MM.1S (cell line): ENCODE results near the gene CNBD2.

Experiments used
- DNase-seq: peaks from one replicate; pipeline ENCODE4 v3.0.0-alpha.2; 2015
- H2AFZ ChIP-seq: fragments of 300-600 bp; sonication (generic); 2 replicates; pipeline ENCODE4 v1.6.0; 2016; ENCODE audit warnings: antibody characterized with exemption, low read length
- H3F3A ChIP-seq: fragments of 300-600 bp; sonication (generic); 2 replicates; pipeline ENCODE4 v1.6.1; 2016; ENCODE audit warnings: mild to moderate bottlenecking, antibody characterized with exemption, low read length, moderate library complexity, mixed read lengths; ENCODE audit not compliant: insufficient read depth
- H3K27ac ChIP-seq: fragments of 300-600 bp; sonication (generic); 2 replicates; pipeline ENCODE4 v1.5.1; 2016; ENCODE audit warnings: mild to moderate bottlenecking, low read length
- H3K27me3 ChIP-seq: fragments of 300-600 bp; sonication (generic); replicated peaks from 2 replicates; pipeline ENCODE4 v1.6.0; 2016; ENCODE audit warnings: low read length; ENCODE audit not compliant: insufficient read depth
- H3K36me3 ChIP-seq: fragments of 300-600 bp; sonication (generic); replicated peaks from 2 replicates; pipeline ENCODE4 v1.6.1; 2016; ENCODE audit warnings: mild to moderate bottlenecking, low read length, mixed read lengths; ENCODE audit not compliant: insufficient read depth
- H3K4me1 ChIP-seq: fragments of 300-600 bp; sonication (generic); 2 replicates; pipeline ENCODE4 v1.6.1; 2016; ENCODE audit warnings: low read length, mixed read lengths
- H3K4me2 ChIP-seq: fragments of 300-600 bp; sonication (generic); 2 replicates; pipeline ENCODE4 v1.6.0; 2016; ENCODE audit warnings: low read depth, low read length
- H3K4me3 ChIP-seq: fragments of 300-600 bp; sonication (generic); 2 replicates; pipeline ENCODE4 v1.5.1; 2016; ENCODE audit warnings: low read length, mixed read lengths
- H3K79me2 ChIP-seq: fragments of 300-600 bp; sonication (generic); 2 replicates; pipeline ENCODE4 v1.6.1; 2016; ENCODE audit warnings: mixed run types, low read length, mixed read lengths
- H3K9ac ChIP-seq: fragments of 300-600 bp; sonication (generic); 2 replicates; pipeline ENCODE4 v1.6.1; 2016; ENCODE audit warnings: low read length, mixed read lengths
- H3K9me2 ChIP-seq: fragments of 300-600 bp; sonication (generic); replicated peaks from 2 replicates; pipeline ENCODE4 v1.6.1; 2016; ENCODE audit warnings: mild to moderate bottlenecking, low read length, mixed read lengths; ENCODE audit not compliant: insufficient read depth
- H3K9me3 ChIP-seq: fragments of 300-600 bp; sonication (generic); replicated peaks from 2 replicates; pipeline ENCODE4 v1.6.1; 2016; ENCODE audit warnings: mild to moderate bottlenecking, low read length, mixed read lengths; ENCODE audit not compliant: insufficient read depth
- H4K20me1 ChIP-seq: fragments of 300-600 bp; sonication (generic); 2 replicates; pipeline ENCODE4 v1.6.1; 2016; ENCODE audit warnings: mild to moderate bottlenecking, low read length, moderate library complexity, mixed read lengths; ENCODE audit not compliant: insufficient read depth
- EZH2 ChIP-seq: fragments of 300-600 bp; sonication (generic); optimal IDR thresholded peaks from 2 replicates; pipeline ENCODE3; 2017; ENCODE audit warnings: low read depth, mild to moderate bottlenecking, antibody characterized with exemption, low read length, mixed read lengths
- EZH2phosphoT487 ChIP-seq: fragments of 300-600 bp; sonication (generic); IDR thresholded peaks from 2 replicates; pipeline ENCODE4 v1.6.1; 2018; ENCODE audit warnings: antibody characterized with exemption, low read length
- TF ChIP-seq, protein P1 (sequence below): fragments of 300-600 bp; sonication (generic); IDR thresholded peaks from 2 replicates; pipeline ENCODE4 v1.5.1; 2016; ENCODE audit warnings: antibody characterized with exemption, low read length, mixed read lengths

The CNBD2 gene

GRCh38 chr20:36028106-36028808 lies 59.9 kb downstream of the CNBD2 start:
- H3K9ac ChIP-seq = no peak overlapping the region
- no peaks in the 10 kb centered on the region for H4K20me1 ChIP-seq
- H3K9me2 ChIP-seq = no peaks in the 10 kb centered on the region
- no peak overlapping the region for H2AFZ ChIP-seq
- no peak overlapping the region for H3K4me2 ChIP-seq
- H3K27ac ChIP-seq = no peak overlapping the region
- no peak overlapping the region for H3K4me3 ChIP-seq
- no peaks in the 10 kb centered on the region for H3K79me2 ChIP-seq
- no peaks in the 10 kb centered on the region for H3K9me3 ChIP-seq
- H3F3A ChIP-seq = no peaks in the 10 kb centered on the region
- TF ChIP-seq, protein P1, sequence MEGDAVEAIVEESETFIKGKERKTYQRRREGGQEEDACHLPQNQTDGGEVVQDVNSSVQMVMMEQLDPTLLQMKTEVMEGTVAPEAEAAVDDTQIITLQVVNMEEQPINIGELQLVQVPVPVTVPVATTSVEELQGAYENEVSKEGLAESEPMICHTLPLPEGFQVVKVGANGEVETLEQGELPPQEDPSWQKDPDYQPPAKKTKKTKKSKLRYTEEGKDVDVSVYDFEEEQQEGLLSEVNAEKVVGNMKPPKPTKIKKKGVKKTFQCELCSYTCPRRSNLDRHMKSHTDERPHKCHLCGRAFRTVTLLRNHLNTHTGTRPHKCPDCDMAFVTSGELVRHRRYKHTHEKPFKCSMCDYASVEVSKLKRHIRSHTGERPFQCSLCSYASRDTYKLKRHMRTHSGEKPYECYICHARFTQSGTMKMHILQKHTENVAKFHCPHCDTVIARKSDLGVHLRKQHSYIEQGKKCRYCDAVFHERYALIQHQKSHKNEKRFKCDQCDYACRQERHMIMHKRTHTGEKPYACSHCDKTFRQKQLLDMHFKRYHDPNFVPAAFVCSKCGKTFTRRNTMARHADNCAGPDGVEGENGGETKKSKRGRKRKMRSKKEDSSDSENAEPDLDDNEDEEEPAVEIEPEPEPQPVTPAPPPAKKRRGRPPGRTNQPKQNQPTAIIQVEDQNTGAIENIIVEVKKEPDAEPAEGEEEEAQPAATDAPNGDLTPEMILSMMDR = no peak
- no peak for TF ChIP-seq EZH2phosphoT487
- no peak for TF ChIP-seq EZH2
- no peaks in the 10 kb centered on the region for H3K4me1 ChIP-seq
- no peak for DNase-seq
- H3K27me3 ChIP-seq = no peaks in the 10 kb centered on the region
- H3K36me3 ChIP-seq = no peaks in the 10 kb centered on the region

- no peaks in the 10 kb centered on the region for H3K4me1 ChIP-seq
- H4K20me1 ChIP-seq = no peaks in the 10 kb centered on the region
- TF ChIP-seq EZH2phosphoT487 (no peak), EZH2 (no peak)
- TF ChIP-seq, protein P1 = no peak
- H3K9me2 ChIP-seq = no peaks in the 10 kb centered on the region
- H3K27me3 ChIP-seq = no peaks in the 10 kb centered on the region
- H3K4me3 ChIP-seq = no peak overlapping the region
- no peaks in the 10 kb centered on the region for H3K9me3 ChIP-seq
- no peaks in the 10 kb centered on the region for H3K79me2 ChIP-seq
- no peak overlapping the region for H3K4me2 ChIP-seq
- no peak overlapping the region for H3K27ac ChIP-seq
- no peaks in the 10 kb centered on the region for H3K36me3 ChIP-seq
- H2AFZ ChIP-seq = no peak overlapping the region
- H3K9ac ChIP-seq = no peak overlapping the region
- DNase-seq = no peak
- H3F3A ChIP-seq = no peaks in the 10 kb centered on the region
Observed at GRCh38 chr20:36030149-36030548, 61.8 kb downstream of the CNBD2 start.

- Histone ChIP-seq H3K9me2 (no peaks in the 10 kb centered on the region), H3K9me3 (no peaks in the 10 kb centered on the region), H3K9ac (no peak overlapping the region), H4K20me1 (no peaks in the 10 kb centered on the region), H3K79me2 (no peaks in the 10 kb centered on the region), H3K4me1 (no peaks in the 10 kb centered on the region), H3K27me3 (no peaks in the 10 kb centered on the region), H3K4me2 (no peak overlapping the region), H3K27ac (no peak overlapping the region), H3K36me3 (no peaks in the 10 kb centered on the region), H3F3A (no peaks in the 10 kb centered on the region), H2AFZ (no peak overlapping the region), H3K4me3 (no peak overlapping the region)
- TF ChIP-seq, protein P1 = no peak
- TF ChIP-seq EZH2 (no peak), EZH2phosphoT487 (no peak)
- no peak for DNase-seq
Observed at GRCh38 chr20:36031806-36032205, 63.4 kb downstream of the CNBD2 start.
